ENCODE measurements around the gene MEIOSIN.

MEIOSIN gene

GRCh38 chr19:45765702-45766295 is 32.6 kb downstream of the MEIOSIN start:
- no peak for DNase-seq (ENCODE audit: low read depth in 2 of 2)

- no peak for DNase-seq (ENCODE audit: low read depth in 2 of 2)
Observed at GRCh38 chr19:45766296-45766868, 33.1 kb downstream of the MEIOSIN start.

GRCh38 chr19:45766869-45767346 is 33.7 kb downstream of the MEIOSIN start:
- DNase-seq (ENCODE audit: low read depth in 2 of 2) = no peak

GRCh38 chr19:45767410-45767880 is 34.2 kb downstream of the MEIOSIN start:
- DNase-seq (ENCODE audit: low read depth in 2 of 2) = no peak

- no peak for DNase-seq (ENCODE audit: low read depth in 2 of 2)
Observed at GRCh38 chr19:45767881-45768654, 34.8 kb downstream of the MEIOSIN start.

- DNase-seq (ENCODE audit: low read depth in 2 of 2) = peak in 1 of 2 donors; percentile 45
Observed at GRCh38 chr19:45768655-45768983, 35.4 kb downstream of the MEIOSIN start.

GRCh38 chr19:45768984-45769782 is 35.9 kb downstream of the MEIOSIN start, which contains the start of gene SIX5:
Gene SIX5 (minus strand): TSS chr19:45769252. CDS start chr19:45768844, 408 bp downstream.
- peak; percentile 93 to 95 for DNase-seq (ENCODE audit: low read depth in 2 of 2)

- DNase-seq (ENCODE audit: low read depth in 2 of 2) = peak; percentile 35 to 39
Observed at GRCh38 chr19:45769821-45770191, 36.6 kb downstream of the MEIOSIN start.

GRCh38 chr19:45770192-45771101 is 37.2 kb downstream of the MEIOSIN start:
- peak; percentile 85 to 87 for DNase-seq (ENCODE audit: low read depth in 2 of 2)

GRCh38 chr19:45771311-45771933 is 38.2 kb downstream of the MEIOSIN start:
- DNase-seq (ENCODE audit: low read depth in 2 of 2) = no peak

- DNase-seq (ENCODE audit: low read depth in 2 of 2) = no peak
Observed at GRCh38 chr19:45772130-45772840, 39.0 kb downstream of the MEIOSIN start.

GRCh38 chr19:45772912-45773311 is 39.7 kb downstream of the MEIOSIN start:
- no peak for DNase-seq (ENCODE audit: low read depth in 2 of 2)

GRCh38 chr19:45773384-45773783 is 40.1 kb downstream of the MEIOSIN start:
- DNase-seq (ENCODE audit: low read depth in 2 of 2) = no peak

- no peak for DNase-seq (ENCODE audit: low read depth in 2 of 2)
Observed at GRCh38 chr19:45774765-45775164, 41.5 kb downstream of the MEIOSIN start.

GRCh38 chr19:45777395-45777961 is 44.2 kb downstream of the MEIOSIN start:
- no peak for DNase-seq (ENCODE audit: low read depth in 2 of 2)

GRCh38 chr19:45778010-45778661 is 44.9 kb downstream of the MEIOSIN start:
- no peak for DNase-seq (ENCODE audit: low read depth in 2 of 2)

- peak; percentile 86 to 97 for DNase-seq (ENCODE audit: low read depth in 2 of 2)
Observed at GRCh38 chr19:45779231-45780145, 46.2 kb downstream of the MEIOSIN start.

- no peak for DNase-seq (ENCODE audit: low read depth in 2 of 2)
Observed at GRCh38 chr19:45780146-45780447, 46.9 kb downstream of the MEIOSIN start.

All from stimulated activated CD4-positive, alpha-beta T cell treated with anti-CD3 and anti-CD28 coated beads, Interleukin-15, amount 100 ng/mL, for 48 hours (primary cell).